Adrenal gland (tissue), 5 donors: Measurements from ENCODE around the gene FOLR1.

Experiments used
- POLR2A ChIP-seq, 2 donors: fragments of 450-650 bp; IDR thresholded peaks; one replicate each; pipeline ENCODE4 v1.6.1; 2017; ENCODE audit warnings: antibody characterized with exemption in 2 of 2, mild to moderate bottlenecking in 2 of 2, moderate library complexity in 1 of 2
- TF ChIP-seq, protein P1 (sequence below), 6 experiments: fragments of 450-650 bp in 4 of 6; fragments of 200-600 bp in 2 of 6; sonication (generic) in 1 of 6; IDR thresholded peaks; 1 replicate in 5 of 6; 2 replicates in 1 of 6; pipeline versions ENCODE4 v1.5.1 to v1.8.0; 2016 to 2021; ENCODE audit warnings: antibody characterized with exemption in 6 of 6, mild to moderate bottlenecking in 2 of 6, moderate library complexity in 1 of 6
- donor health status: DM: no; HTN: no; CAD: no.

DNA sequence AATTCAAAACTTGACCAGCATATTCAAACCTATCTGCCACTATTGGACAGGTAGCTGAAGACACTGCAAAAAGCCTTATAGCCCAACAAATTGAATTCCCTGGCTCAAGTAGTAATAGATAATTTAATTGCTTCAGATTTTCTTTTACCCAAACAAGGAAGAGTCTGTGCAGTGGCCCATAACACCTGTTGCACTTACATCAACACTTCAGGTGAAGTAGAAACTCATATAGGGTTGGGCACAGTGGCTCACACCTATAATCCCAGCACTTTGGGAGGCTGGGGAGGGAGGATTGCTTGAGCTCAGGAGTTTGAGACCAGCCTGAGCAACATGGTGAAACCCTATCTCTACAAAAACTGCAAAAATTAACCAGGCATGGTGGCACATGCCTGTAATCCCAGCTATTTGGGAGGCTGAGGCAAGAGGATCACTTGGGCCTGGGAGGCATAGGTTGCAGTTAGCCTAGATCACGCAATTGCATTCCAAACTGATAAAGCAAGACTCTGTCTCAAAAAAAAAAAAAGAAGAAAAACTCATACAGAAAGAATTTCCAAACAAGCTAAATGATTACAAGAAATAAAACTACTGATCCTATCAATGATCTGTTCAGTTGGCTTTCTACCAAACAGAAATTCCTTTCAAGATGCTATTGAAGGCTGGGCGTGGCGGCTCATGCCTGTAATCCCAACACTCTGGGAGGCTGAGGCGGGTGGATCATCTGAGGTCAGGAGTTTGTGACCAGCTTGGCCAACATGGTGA is 47.0 kb upstream of the FOLR1 start:
- TF ChIP-seq, protein P1, sequence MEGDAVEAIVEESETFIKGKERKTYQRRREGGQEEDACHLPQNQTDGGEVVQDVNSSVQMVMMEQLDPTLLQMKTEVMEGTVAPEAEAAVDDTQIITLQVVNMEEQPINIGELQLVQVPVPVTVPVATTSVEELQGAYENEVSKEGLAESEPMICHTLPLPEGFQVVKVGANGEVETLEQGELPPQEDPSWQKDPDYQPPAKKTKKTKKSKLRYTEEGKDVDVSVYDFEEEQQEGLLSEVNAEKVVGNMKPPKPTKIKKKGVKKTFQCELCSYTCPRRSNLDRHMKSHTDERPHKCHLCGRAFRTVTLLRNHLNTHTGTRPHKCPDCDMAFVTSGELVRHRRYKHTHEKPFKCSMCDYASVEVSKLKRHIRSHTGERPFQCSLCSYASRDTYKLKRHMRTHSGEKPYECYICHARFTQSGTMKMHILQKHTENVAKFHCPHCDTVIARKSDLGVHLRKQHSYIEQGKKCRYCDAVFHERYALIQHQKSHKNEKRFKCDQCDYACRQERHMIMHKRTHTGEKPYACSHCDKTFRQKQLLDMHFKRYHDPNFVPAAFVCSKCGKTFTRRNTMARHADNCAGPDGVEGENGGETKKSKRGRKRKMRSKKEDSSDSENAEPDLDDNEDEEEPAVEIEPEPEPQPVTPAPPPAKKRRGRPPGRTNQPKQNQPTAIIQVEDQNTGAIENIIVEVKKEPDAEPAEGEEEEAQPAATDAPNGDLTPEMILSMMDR (IDR thresholded peaks at IDR 0.05) = no peak
- TF ChIP-seq POLR2A (IDR thresholded peaks at IDR 0.05) = no peak
